ENCODE data around the gene CUX1.
"Not testable (repeated sequence)": the region's sequence is repeated elsewhere in the genome, so short reads cannot be mapped to it uniquely, and the experiment has no call there.

The CUX1 gene

GRCh38 chr7:101915000-101915399, 97.6 kb downstream of the CUX1 start:
- no peak for DNase-seq (ENCODE audit: low read depth in 2 of 3, low spot score in 1 of 3)

- no peak for DNase-seq (ENCODE audit: low read depth in 2 of 3, low spot score in 1 of 3)
Measured at GRCh38 chr7:101916041-101916800, 98.8 kb downstream of the CUX1 start.

GRCh38 chr7:101916876-101917275, 99.5 kb downstream of the CUX1 start:
- DNase-seq (ENCODE audit: low read depth in 2 of 3, low spot score in 1 of 3): no peak

- no peak for DNase-seq (ENCODE audit: low read depth in 2 of 3, low spot score in 1 of 3)
Measured at GRCh38 chr7:101917566-101917965, 100.1 kb downstream of the CUX1 start.

DNA sequence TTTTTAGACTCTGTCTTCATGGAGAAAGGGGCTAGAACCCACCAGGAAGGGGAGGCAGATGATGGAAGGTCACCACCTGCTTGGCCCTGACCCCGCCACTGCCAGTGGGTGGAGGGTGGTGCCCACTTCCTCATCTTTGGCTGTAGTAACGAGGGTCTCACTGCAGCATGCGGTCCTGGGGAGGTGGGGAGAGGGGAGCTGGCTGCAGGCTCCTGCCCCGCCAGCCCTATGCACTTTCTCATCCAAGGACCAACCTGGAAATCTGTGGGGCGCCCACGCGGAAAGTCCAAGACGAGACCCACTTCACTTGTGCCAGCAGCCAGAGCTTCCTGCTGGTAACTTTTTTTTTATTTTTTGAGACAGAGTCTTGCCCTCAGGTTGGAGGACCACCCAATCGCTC, 101.0 kb downstream of the CUX1 start:
- DNase-seq (ENCODE audit: low read depth in 2 of 3, low spot score in 1 of 3): no peak

GRCh38 chr7:101919363-101920115, 102.1 kb downstream of the CUX1 start:
- no peak for DNase-seq (ENCODE audit: low read depth in 2 of 3, low spot score in 1 of 3)

- no peak for DNase-seq (ENCODE audit: low read depth in 2 of 3, low spot score in 1 of 3)
Measured at GRCh38 chr7:101921061-101921460, 103.6 kb downstream of the CUX1 start.

DNA sequence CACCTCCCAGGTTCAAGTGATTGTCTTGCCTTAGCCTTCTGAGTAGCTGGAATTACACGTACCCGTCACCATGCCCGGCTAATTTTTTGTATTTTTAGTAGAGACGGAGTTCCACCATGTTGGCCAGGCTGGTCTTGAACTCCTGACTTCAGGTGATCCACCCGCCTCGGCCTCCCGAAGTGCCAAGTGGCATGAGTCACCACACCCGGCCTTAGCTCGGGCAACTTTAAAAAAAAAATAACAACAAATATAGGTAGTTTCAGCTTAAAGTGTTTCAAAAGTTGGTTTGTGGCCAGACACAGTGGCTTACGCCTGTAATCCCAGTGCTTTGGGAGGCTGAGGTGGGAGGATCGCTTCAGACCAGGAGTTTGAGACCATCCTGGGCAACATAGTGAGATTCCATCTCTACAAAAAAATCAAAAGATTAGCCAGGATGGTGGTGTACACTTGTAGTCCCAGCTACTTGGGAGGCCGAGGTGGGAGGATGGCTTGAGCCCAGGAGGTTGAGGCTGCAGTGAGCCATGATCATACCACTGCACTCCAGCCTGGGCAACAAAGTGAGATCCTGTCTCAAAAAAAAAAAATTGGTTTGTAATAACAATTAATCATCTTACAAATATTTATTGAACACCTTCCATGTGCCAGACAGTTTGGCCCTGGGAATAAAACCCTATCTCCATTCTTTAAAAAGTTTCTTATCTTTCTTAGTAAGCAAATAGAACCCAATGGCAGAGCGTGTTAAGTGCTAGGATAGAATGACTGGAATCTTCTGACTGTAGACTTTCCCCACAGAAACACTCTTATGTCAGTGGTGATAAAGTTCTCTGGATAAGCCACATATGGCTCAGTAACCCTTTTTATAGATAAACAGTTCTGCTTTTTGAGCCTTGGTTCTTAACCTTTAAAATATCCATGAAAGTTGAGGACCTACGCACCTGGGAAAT, 104.4 kb downstream of the CUX1 start:
- not testable (repeated sequence) for DNase-seq (ENCODE audit: low read depth in 2 of 3, low spot score in 1 of 3)

- DNase-seq (ENCODE audit: low read depth in 2 of 3, low spot score in 1 of 3): no peak
Measured at GRCh38 chr7:101922631-101923601, 105.5 kb downstream of the CUX1 start.

GRCh38 chr7:101923602-101923985, 106.2 kb downstream of the CUX1 start:
- no peak for DNase-seq (ENCODE audit: low read depth in 2 of 3, low spot score in 1 of 3)

DNA sequence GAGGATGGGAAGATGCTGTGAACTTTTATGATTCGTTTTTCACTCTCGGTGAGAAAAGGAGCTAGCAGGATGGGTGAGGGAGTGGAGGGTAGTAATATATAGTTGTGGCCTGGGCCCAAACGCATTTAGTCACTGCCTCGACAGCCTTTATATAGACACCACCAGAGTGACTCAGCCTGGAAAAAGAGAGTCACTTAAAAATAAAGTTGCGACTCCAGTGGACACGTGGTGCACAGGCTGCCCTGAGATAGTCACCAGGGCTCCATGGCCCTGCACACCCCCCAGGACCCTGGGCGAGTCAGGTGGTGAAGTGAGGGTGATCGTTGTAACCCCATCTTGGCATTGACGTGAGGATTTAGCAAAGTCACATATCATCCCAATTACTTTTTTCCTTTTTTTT, 106.7 kb downstream of the CUX1 start:
- peak; percentile 3 to 29 (median 6) for DNase-seq (ENCODE audit: low read depth in 2 of 3, low spot score in 1 of 3)

- DNase-seq (ENCODE audit: low read depth in 2 of 3, low spot score in 1 of 3): no peak
Measured at GRCh38 chr7:101926265-101926664, 108.8 kb downstream of the CUX1 start.

GRCh38 chr7:101927389-101927788, 110.0 kb downstream of the CUX1 start:
- DNase-seq (ENCODE audit: low read depth in 2 of 3, low spot score in 1 of 3): no peak

- DNase-seq (ENCODE audit: low read depth in 2 of 3, low spot score in 1 of 3): no peak
Measured at GRCh38 chr7:101927802-101928201, 110.4 kb downstream of the CUX1 start.

GRCh38 chr7:101929256-101929655, 111.8 kb downstream of the CUX1 start:
- DNase-seq (ENCODE audit: low read depth in 2 of 3, low spot score in 1 of 3): no peak

DNA sequence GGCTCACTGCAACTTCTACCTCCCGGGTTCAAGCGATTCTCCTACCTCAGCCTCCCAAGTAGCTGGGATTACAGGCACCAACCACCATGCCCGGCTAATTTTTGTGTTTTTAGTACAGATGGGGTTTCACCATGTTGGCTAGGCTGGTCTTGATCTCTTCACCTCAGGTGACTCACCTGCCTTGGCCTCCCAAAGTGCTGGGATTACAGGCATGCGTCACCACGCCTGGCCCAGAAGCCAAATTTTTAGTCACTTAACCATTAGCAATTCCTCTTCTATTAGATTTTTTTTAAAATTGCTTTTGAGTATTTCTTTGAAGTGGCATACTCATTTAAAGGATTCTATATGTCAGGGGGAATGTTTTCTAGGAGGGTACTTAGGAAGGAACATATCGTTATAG, 112.5 kb downstream of the CUX1 start:
- DNase-seq (ENCODE audit: low read depth in 2 of 3, low spot score in 1 of 3): not testable (repeated sequence)

- no peak for DNase-seq (ENCODE audit: low read depth in 2 of 3, low spot score in 1 of 3)
Measured at GRCh38 chr7:101932083-101932482, 114.7 kb downstream of the CUX1 start.

DNA sequence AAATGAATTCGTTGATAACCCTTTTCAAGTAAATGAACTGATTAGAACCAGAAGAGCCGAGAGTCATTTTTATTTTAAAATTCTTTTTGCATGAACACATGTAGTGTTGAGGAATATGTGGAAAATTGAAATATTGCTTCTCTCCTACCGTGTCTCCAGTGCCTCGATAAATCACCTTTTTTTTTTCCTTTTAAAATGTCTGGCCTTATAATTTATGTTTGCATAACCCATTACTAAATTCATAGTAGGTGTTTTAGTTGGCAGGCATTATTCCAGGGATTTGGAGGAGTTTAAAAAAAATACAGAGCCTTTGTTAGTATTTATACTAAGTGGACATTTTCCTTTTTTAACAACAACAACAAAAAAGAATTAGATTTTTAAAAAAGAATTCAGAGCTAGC, 115.6 kb downstream of the CUX1 start:
- DNase-seq (ENCODE audit: low read depth in 2 of 3, low spot score in 1 of 3): no peak

GRCh38 chr7:101933688-101934121, 116.3 kb downstream of the CUX1 start:
- DNase-seq (ENCODE audit: low read depth in 2 of 3, low spot score in 1 of 3): no peak

DNA sequence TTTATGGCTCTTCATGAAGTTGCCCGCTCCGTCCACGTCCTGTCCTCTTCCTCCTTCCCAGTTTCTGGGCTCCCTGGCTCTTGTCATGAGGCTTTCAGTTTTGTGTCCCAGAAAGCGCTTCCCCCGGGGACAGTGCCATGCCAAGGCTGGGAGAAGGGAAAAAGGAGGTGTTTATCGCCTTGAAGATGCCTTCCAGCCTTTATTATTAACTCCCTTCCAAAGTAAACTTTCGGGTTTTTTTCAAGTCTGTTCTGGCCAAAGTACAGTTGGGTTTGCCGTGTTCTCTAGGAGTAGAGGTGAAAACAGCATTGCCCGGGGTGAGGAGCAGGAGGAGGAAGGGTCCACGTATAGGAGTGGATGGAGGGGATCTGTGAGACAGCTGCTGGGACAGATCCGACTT, 117.2 kb downstream of the CUX1 start:
- DNase-seq (ENCODE audit: low read depth in 2 of 3, low spot score in 1 of 3): no peak
